Stimulated activated CD4-positive, alpha-beta T cell treated with anti-CD3 and anti-CD28 coated beads, Interleukin-15, amount 100 ng/mL, for 1 hour (primary cell): ENCODE results near the gene TGM2.

Experiments used
- DNase-seq, 2 donors: peaks; one replicate each; pipeline ENCODE4 v3.0.0-alpha.2; 2020; ENCODE audit warnings: low read depth in 1 of 2, low spot score in 1 of 2

Gene TGM2

GRCh38 chr20:38162149-38162548 is 2.9 kb downstream of the TGM2 start:
- no peak for DNase-seq

GRCh38 chr20:38161412-38161774 is 3.7 kb downstream of the TGM2 start:
- no peak for DNase-seq

GRCh38 chr20:38159957-38160756 is 4.9 kb downstream of the TGM2 start:
- no peak for DNase-seq

- no peak for DNase-seq
These were observed 5.5 kb downstream of the TGM2 start for GRCh38 chr20:38159566-38159956.

GRCh38 chr20:38158701-38159351 is 6.2 kb downstream of the TGM2 start:
- DNase-seq: no peak

- DNase-seq: no peak
These were observed 7.2 kb downstream of the TGM2 start for GRCh38 chr20:38157635-38158495.

GRCh38 chr20:38156888-38157634 is 8.0 kb downstream of the TGM2 start:
- DNase-seq: no peak

GRCh38 chr20:38156280-38156679 is 8.8 kb downstream of the TGM2 start:
- no peak for DNase-seq

GRCh38 chr20:38155811-38156210 is 9.3 kb downstream of the TGM2 start:
- no peak for DNase-seq

GRCh38 chr20:38153401-38153800 is 11.7 kb downstream of the TGM2 start:
- DNase-seq: no peak

- no peak for DNase-seq
These were observed 12.3 kb downstream of the TGM2 start for GRCh38 chr20:38152621-38153221.

- DNase-seq: no peak
These were observed 12.9 kb downstream of the TGM2 start for GRCh38 chr20:38152175-38152620.

- DNase-seq: no peak
These were observed 13.6 kb downstream of the TGM2 start for GRCh38 chr20:38151455-38151854.

GRCh38 chr20:38150335-38151170 is 14.5 kb downstream of the TGM2 start:
- no peak for DNase-seq

GRCh38 chr20:38148328-38149102 is 16.6 kb downstream of the TGM2 start:
- DNase-seq: no peak

- DNase-seq: no peak
These were observed 17.3 kb downstream of the TGM2 start for GRCh38 chr20:38147751-38148150.

- DNase-seq: no peak
These were observed 17.9 kb downstream of the TGM2 start for GRCh38 chr20:38147163-38147562.

GRCh38 chr20:38146628-38147027 is 18.4 kb downstream of the TGM2 start:
- DNase-seq: no peak

- no peak for DNase-seq
These were observed 18.9 kb downstream of the TGM2 start for GRCh38 chr20:38146156-38146555.
